Stimulated activated memory B cell treated with anti-CD40 and anti-IgM and Interleukin-4, amounts not matched to agents 10 μg/mL and 1 μg/mL and 100 μg/mL, for 72 hours (primary cell): ENCODE data around the gene DIPK1C.

Experiments used
- ATAC-seq: fragments of 150-1000 bp; cut with Tn5 transposase; 2 replicates; pipeline ENCODE4 v1.10.0; 2021
- H3K27ac Mint-ChIP-seq: one replicate; pipeline ENCODE4 v1.8.0; 2022; ENCODE audit warnings: mild to moderate bottlenecking, mixed read lengths
- H3K27me3 Mint-ChIP-seq: one replicate; pipeline ENCODE4 v1.8.0; 2022; ENCODE audit warnings: mixed read lengths
- H3K36me3 Mint-ChIP-seq: one replicate; pipeline ENCODE4 v1.8.0; 2022; ENCODE audit warnings: mixed read lengths
- H3K4me1 Mint-ChIP-seq: one replicate; pipeline ENCODE4 v1.8.0; 2022; ENCODE audit warnings: mixed read lengths
- H3K4me3 Mint-ChIP-seq: one replicate; pipeline ENCODE4 v1.8.0; 2022; ENCODE audit warnings: mild to moderate bottlenecking, moderate library complexity, mixed read lengths
- H3K9me3 Mint-ChIP-seq: one replicate; pipeline ENCODE4 v1.8.0; 2022; ENCODE audit warnings: mixed read lengths

DIPK1C gene

GRCh38 chr18:74468547-74469061 lies 11.5 kb upstream of the DIPK1C start:
- no peak overlapping the region for H3K27ac Mint-ChIP-seq
- peaks cover 24% of the 10 kb centered on the region for H3K27me3 Mint-ChIP-seq
- no peaks in the 10 kb centered on the region for H3K4me1 Mint-ChIP-seq
- ATAC-seq: no peak
- no peaks in the 10 kb centered on the region for H3K36me3 Mint-ChIP-seq
- peaks cover 7% of the 10 kb centered on the region for H3K9me3 Mint-ChIP-seq
- no peak overlapping the region for H3K4me3 Mint-ChIP-seq

GRCh38 chr18:74465775-74466174 lies 8.7 kb upstream of the DIPK1C start:
- H3K27me3 Mint-ChIP-seq: peaks cover 42% of the 10 kb centered on the region
- H3K36me3 Mint-ChIP-seq: no peaks in the 10 kb centered on the region
- no peak overlapping the region for H3K4me3 Mint-ChIP-seq
- H3K4me1 Mint-ChIP-seq: no peaks in the 10 kb centered on the region
- H3K27ac Mint-ChIP-seq: no peak overlapping the region
- peaks cover 7% of the 10 kb centered on the region for H3K9me3 Mint-ChIP-seq
- ATAC-seq: no peak

GRCh38 chr18:74463983-74464382 lies 6.9 kb upstream of the DIPK1C start:
- no peaks in the 10 kb centered on the region for H3K9me3 Mint-ChIP-seq
- peaks cover 32% of the 10 kb centered on the region for H3K27me3 Mint-ChIP-seq
- H3K36me3 Mint-ChIP-seq: no peaks in the 10 kb centered on the region
- no peak for ATAC-seq
- no peak overlapping the region for H3K4me3 Mint-ChIP-seq
- no peak overlapping the region for H3K27ac Mint-ChIP-seq
- no peaks in the 10 kb centered on the region for H3K4me1 Mint-ChIP-seq

- no peak overlapping the region for H3K4me3 Mint-ChIP-seq
- H3K36me3 Mint-ChIP-seq: no peaks in the 10 kb centered on the region
- H3K4me1 Mint-ChIP-seq: peaks cover 2% of the 10 kb centered on the region
- H3K27me3 Mint-ChIP-seq: peaks cover 40% of the 10 kb centered on the region
- no peaks in the 10 kb centered on the region for H3K9me3 Mint-ChIP-seq
- H3K27ac Mint-ChIP-seq: no peak overlapping the region
- ATAC-seq: no peak
Measured at GRCh38 chr18:74463254-74463653, 6.1 kb upstream of the DIPK1C start.

- no peak for ATAC-seq
- Mint-ChIP-seq H3K9me3 (no peaks in the 10 kb centered on the region), H3K36me3 (no peaks in the 10 kb centered on the region), H3K4me1 (peaks cover 12% of the 10 kb centered on the region), H3K27ac (no peak overlapping the region), H3K4me3 (no peak overlapping the region), H3K27me3 (peaks cover 53% of the 10 kb centered on the region)
Measured at GRCh38 chr18:74460825-74461224, 3.7 kb upstream of the DIPK1C start.

- Mint-ChIP-seq H3K27me3 (peaks cover 56% of the 10 kb centered on the region), H3K4me3 (no peak overlapping the region), H3K36me3 (no peaks in the 10 kb centered on the region), H3K27ac (no peak overlapping the region), H3K9me3 (no peaks in the 10 kb centered on the region), H3K4me1 (peaks cover 12% of the 10 kb centered on the region)
- no peak for ATAC-seq
Measured at GRCh38 chr18:74459889-74460288, 2.8 kb upstream of the DIPK1C start.

- H3K36me3 Mint-ChIP-seq: no peaks in the 10 kb centered on the region
- H3K9me3 Mint-ChIP-seq: no peaks in the 10 kb centered on the region
- H3K27ac Mint-ChIP-seq: no peak overlapping the region
- H3K4me1 Mint-ChIP-seq: peaks cover 12% of the 10 kb centered on the region
- H3K4me3 Mint-ChIP-seq: peak overlapping the region; percentile 64
- no peak for ATAC-seq
- peaks cover 55% of the 10 kb centered on the region for H3K27me3 Mint-ChIP-seq
Measured at GRCh38 chr18:74457725-74458421, 765 bp upstream of the DIPK1C start.

- H3K27me3 Mint-ChIP-seq: peaks cover 54% of the 10 kb centered on the region
- peaks cover 12% of the 10 kb centered on the region for H3K4me1 Mint-ChIP-seq
- no peaks in the 10 kb centered on the region for H3K36me3 Mint-ChIP-seq
- no peak overlapping the region for H3K4me3 Mint-ChIP-seq
- ATAC-seq: peak; percentile 34
- no peaks in the 10 kb centered on the region for H3K9me3 Mint-ChIP-seq
- no peak overlapping the region for H3K27ac Mint-ChIP-seq
Measured at GRCh38 chr18:74456349-74457042, 612 bp downstream of the DIPK1C start.

GRCh38 chr18:74456017-74456348 lies 1.1 kb downstream of the DIPK1C start:
- no peak overlapping the region for H3K27ac Mint-ChIP-seq
- H3K4me3 Mint-ChIP-seq: no peak overlapping the region

GRCh38 chr18:74455386-74455785 lies 1.7 kb downstream of the DIPK1C start:
- ATAC-seq: no peak
- H3K27ac Mint-ChIP-seq: no peak overlapping the region
- no peaks in the 10 kb centered on the region for H3K36me3 Mint-ChIP-seq
- H3K9me3 Mint-ChIP-seq: no peaks in the 10 kb centered on the region
- peaks cover 57% of the 10 kb centered on the region for H3K27me3 Mint-ChIP-seq
- H3K4me3 Mint-ChIP-seq: no peak overlapping the region
- H3K4me1 Mint-ChIP-seq: peaks cover 12% of the 10 kb centered on the region

More at GRCh38 chr18:74456017-74456348, 1.1 kb downstream of the DIPK1C start:
- ATAC-seq: no peak
- Mint-ChIP-seq H3K36me3 (no peaks in the 10 kb centered on the region), H3K27me3 (peaks cover 54% of the 10 kb centered on the region), H3K4me1 (peaks cover 12% of the 10 kb centered on the region), H3K9me3 (no peaks in the 10 kb centered on the region)

- Mint-ChIP-seq H3K4me1 (peaks cover 12% of the 10 kb centered on the region), H3K9me3 (no peaks in the 10 kb centered on the region), H3K4me3 (no peak overlapping the region), H3K27me3 (peaks cover 67% of the 10 kb centered on the region), H3K27ac (no peak overlapping the region), H3K36me3 (no peaks in the 10 kb centered on the region)
- no peak for ATAC-seq
Measured at GRCh38 chr18:74454279-74454751, 2.8 kb downstream of the DIPK1C start.

- peaks cover 12% of the 10 kb centered on the region for H3K4me1 Mint-ChIP-seq
- no peaks in the 10 kb centered on the region for H3K9me3 Mint-ChIP-seq
- H3K27ac Mint-ChIP-seq: no peak overlapping the region
- H3K4me3 Mint-ChIP-seq: no peak overlapping the region
- ATAC-seq: no peak
- peaks cover 64% of the 10 kb centered on the region for H3K27me3 Mint-ChIP-seq
- H3K36me3 Mint-ChIP-seq: no peaks in the 10 kb centered on the region
Measured at GRCh38 chr18:74453642-74454198, 3.4 kb downstream of the DIPK1C start.

- no peaks in the 10 kb centered on the region for H3K36me3 Mint-ChIP-seq
- H3K9me3 Mint-ChIP-seq: no peaks in the 10 kb centered on the region
- H3K27ac Mint-ChIP-seq: no peak overlapping the region
- H3K4me1 Mint-ChIP-seq: peaks cover 8% of the 10 kb centered on the region
- no peak for ATAC-seq
- peaks cover 64% of the 10 kb centered on the region for H3K27me3 Mint-ChIP-seq
- no peak overlapping the region for H3K4me3 Mint-ChIP-seq
Measured at GRCh38 chr18:74453016-74453566, 4.0 kb downstream of the DIPK1C start.

- Mint-ChIP-seq H3K4me3 (no peak overlapping the region), H3K9me3 (no peaks in the 10 kb centered on the region), H3K27ac (no peak overlapping the region), H3K4me1 (no peaks in the 10 kb centered on the region), H3K27me3 (peaks cover 63% of the 10 kb centered on the region), H3K36me3 (no peaks in the 10 kb centered on the region)
- ATAC-seq: no peak
Measured at GRCh38 chr18:74451148-74451547, 6.0 kb downstream of the DIPK1C start.

- H3K4me3 Mint-ChIP-seq: no peak overlapping the region
- H3K27me3 Mint-ChIP-seq: peaks cover 69% of the 10 kb centered on the region
- H3K36me3 Mint-ChIP-seq: no peaks in the 10 kb centered on the region
- no peaks in the 10 kb centered on the region for H3K4me1 Mint-ChIP-seq
- H3K27ac Mint-ChIP-seq: no peak overlapping the region
- no peak for ATAC-seq
- H3K9me3 Mint-ChIP-seq: no peaks in the 10 kb centered on the region
Measured at GRCh38 chr18:74450626-74451025, 6.5 kb downstream of the DIPK1C start.
